Measurements from ENCODE around the gene BRCA2. TPM values are rescaled to one million over a fixed set of nuclear protein-coding genes. Genes with fewer than 3 reads are reported as not detected.

BRCA2 gene
- total RNA-seq, 6 experiments from 2014 or later, result 0.46 to 4.0 (median 1.8) TPM

GRCh38 chr13:32428581-32429432, 113.5 kb downstream of the BRCA2 start:
- DNase-seq (no peak), ATAC-seq (peak; percentile 8 to 26 (median 22))
- WGBS (ENCODE audit: insufficient coverage, low coverage, low lambda C conversion rate, missing lambda C conversion rate), result 20% methylated on average over 8 of the region's 9 CpGs
- TF ChIP-seq POLR2A (IDR thresholded peaks at IDR 0.05), result no peak
- TF ChIP-seq CTCF (IDR thresholded peaks at IDR 0.05), result no peak
- peak overlapping the region; percentile 98 to 100 (median 99) for H3K27ac ChIP-seq
- H3K4me1 ChIP-seq, result peaks cover 0 to 27% (median 12%) of the 10 kb centered on the region in 4 donors
- H3K36me3 ChIP-seq, result peaks cover 0 to 8% (median 0%) of the 10 kb centered on the region in 4 donors
- H3K9me3 ChIP-seq, result no peaks in the 10 kb centered on the region
- intact Hi-C loops (cut with DNase I), result no loop called here
- H3K4me3 ChIP-seq, result peak overlapping the region; percentile 75 to 86 (median 83)
- no peaks in the 10 kb centered on the region for H3K27me3 ChIP-seq

GRCh38 chr13:32429433-32429909, 114.2 kb downstream of the BRCA2 start:
- no peaks in the 10 kb centered on the region for H3K27me3 ChIP-seq
- peak overlapping the region; percentile 98 to 100 (median 99) for H3K27ac ChIP-seq
- H3K4me3 ChIP-seq, result no peak overlapping the region
- no peak for TF ChIP-seq POLR2A (IDR thresholded peaks at IDR 0.05)
- TF ChIP-seq CTCF (IDR thresholded peaks at IDR 0.05), result no peak
- peaks cover 0 to 8% (median 0%) of the 10 kb centered on the region in 4 donors for H3K36me3 ChIP-seq
- WGBS (ENCODE audit: insufficient coverage, low coverage, low lambda C conversion rate, missing lambda C conversion rate), result 96% methylated on average over 2 of the region's 6 CpGs
- peaks cover 0 to 20% (median 8%) of the 10 kb centered on the region in 4 donors for H3K4me1 ChIP-seq
- intact Hi-C loops (cut with DNase I), result no loop called here
- ATAC-seq (no peak), DNase-seq (no peak)
- no peaks in the 10 kb centered on the region for H3K9me3 ChIP-seq

GRCh38 chr13:32430018-32430747, 114.9 kb downstream of the BRCA2 start:
- Histone ChIP-seq H3K27ac (peak overlapping the region in 1 of 3 donors; percentile 99), H3K27me3 (no peaks in the 10 kb centered on the region), H3K4me1 (peaks cover 0 to 16% (median 6%) of the 10 kb centered on the region in 4 donors), H3K36me3 (peaks cover 0 to 8% (median 0%) of the 10 kb centered on the region in 4 donors), H3K4me3 (no peak overlapping the region), H3K9me3 (no peaks in the 10 kb centered on the region)
- ATAC-seq (no peak), DNase-seq (no peak)
- 61% methylated on average over 6 of the region's 6 CpGs for WGBS (ENCODE audit: insufficient coverage, low coverage, low lambda C conversion rate, missing lambda C conversion rate)
- intact Hi-C loops (cut with DNase I), result no loop called here
- TF ChIP-seq POLR2A (IDR thresholded peaks at IDR 0.05), result no peak
- no peak for TF ChIP-seq CTCF (IDR thresholded peaks at IDR 0.05)

GRCh38 chr13:32431361-32431760, 116.1 kb downstream of the BRCA2 start:
- WGBS (ENCODE audit: insufficient coverage, low coverage, low lambda C conversion rate, missing lambda C conversion rate), result 93% methylated on average over 5 of the region's 5 CpGs
- no peaks in the 10 kb centered on the region for H3K27me3 ChIP-seq
- no peak for ATAC-seq
- TF ChIP-seq CTCF (IDR thresholded peaks at IDR 0.05) (no peak), POLR2A (IDR thresholded peaks at IDR 0.05) (no peak)
- intact Hi-C loops (cut with DNase I), result no loop called here
- no peak overlapping the region for H3K27ac ChIP-seq
- no peaks in the 10 kb centered on the region for H3K9me3 ChIP-seq
- peaks cover 0 to 8% (median 2%) of the 10 kb centered on the region in 4 donors for H3K36me3 ChIP-seq
- peaks cover 0 to 8% (median 3%) of the 10 kb centered on the region in 4 donors for H3K4me1 ChIP-seq
- H3K4me3 ChIP-seq, result no peak overlapping the region
- DNase-seq, result no peak

All from right lobe of liver (tissue), 6 donors.